ENCODE measurements around the gene ATG4B. TPM values are rescaled to one million over a fixed set of nuclear protein-coding genes. Genes with fewer than 3 reads are reported as not detected.

ATG4B gene
- total and polyA plus RNA-seq, 2 of the 8 experiments (the other 6 are each of a cell fraction or from before 2014, with no cell fraction given), result 103 to 155 TPM

- TF ChIP-seq BRCA1 (IDR thresholded peaks at IDR 0.05; ENCODE audit: low read depth, low read length) (no peak), NANOG (IDR thresholded peaks at IDR 0.05; ENCODE audit: insufficient read depth, low read depth, low read length, poor library complexity, severe bottlenecking) (no peak), SIX5 (IDR thresholded peaks at IDR 0.05; ENCODE audit: low read depth, low read length) (no peak)
Measured at GRCh38 chr2:241615041-241615440, 22.5 kb upstream of the ATG4B start (continued).

Data from H1 (cell line).